IPS-18c (cell line): Measurements from ENCODE around the gene BUD13.

ENCODE experiments used
- H3K4me3 ChIP-seq: 2 replicates; pipeline ENCODE4 v1.7.0; 2013; ENCODE audit warnings: low read depth, mild to moderate bottlenecking, low read length, moderate library complexity; ENCODE audit not compliant: insufficient read depth
- H3K9me3 ChIP-seq: one replicate; pipeline ENCODE4 v1.6.1; 2013; ENCODE audit warnings: mild to moderate bottlenecking, low read length, moderate library complexity; ENCODE audit not compliant: control insufficient read depth, insufficient read depth

Gene BUD13

DNA sequence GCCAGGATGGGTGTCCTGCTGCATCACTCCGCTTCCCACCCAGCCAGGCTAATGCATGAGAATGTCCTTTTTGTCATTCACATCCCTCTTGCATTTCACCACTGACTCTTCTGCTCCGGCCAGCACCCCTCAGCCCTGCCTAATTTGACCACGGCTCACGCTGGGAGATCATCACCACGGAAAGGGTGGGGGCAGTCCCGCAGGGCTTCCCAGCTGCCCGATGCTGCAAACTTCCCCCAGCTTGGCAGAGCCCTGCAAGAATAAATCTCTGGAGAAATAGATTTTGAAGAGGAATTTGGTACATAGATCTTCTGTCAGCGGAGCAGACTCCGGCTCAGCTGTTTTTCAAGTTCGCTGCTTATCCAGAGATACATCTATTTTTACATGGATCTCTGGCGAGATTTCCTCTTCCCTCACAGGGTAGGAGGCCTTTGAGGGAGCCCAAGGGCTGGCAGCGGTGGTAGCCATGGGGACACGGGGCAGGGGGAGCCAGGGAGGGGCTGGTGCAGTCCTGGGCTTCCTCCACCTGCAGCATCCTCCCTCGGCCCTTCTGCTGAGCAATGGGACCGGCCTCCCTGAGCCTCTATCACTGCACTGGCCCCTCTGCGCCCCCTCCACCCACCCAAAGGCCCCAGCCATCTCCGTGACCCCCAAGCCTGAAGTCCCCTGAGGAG is 62.6 kb downstream of the BUD13 start:
- Histone ChIP-seq H3K4me3 (no peak overlapping the region), H3K9me3 (no peaks in the 10 kb centered on the region)

DNA sequence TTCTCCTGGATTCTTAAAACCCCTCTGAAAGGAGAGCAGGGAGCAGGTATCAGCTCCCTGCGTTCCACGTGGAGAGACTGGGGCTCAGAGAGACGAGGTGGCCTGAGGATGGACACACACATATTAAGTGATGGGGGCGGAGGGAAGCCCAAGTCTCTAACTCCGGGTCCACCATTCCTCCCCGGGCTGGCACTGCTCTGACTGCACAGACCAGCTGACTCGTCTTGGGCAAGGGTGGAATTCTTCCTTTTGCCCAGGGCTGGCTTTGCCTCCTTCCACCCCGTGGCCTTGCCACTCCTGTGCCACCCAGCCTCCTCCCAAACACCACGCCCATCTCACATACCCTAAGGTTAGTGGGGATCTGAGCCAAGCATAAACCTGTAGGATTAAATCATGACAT is 65.0 kb downstream of the BUD13 start:
- H3K9me3 ChIP-seq, result no peaks in the 10 kb centered on the region
- H3K4me3 ChIP-seq, result no peak overlapping the region

DNA sequence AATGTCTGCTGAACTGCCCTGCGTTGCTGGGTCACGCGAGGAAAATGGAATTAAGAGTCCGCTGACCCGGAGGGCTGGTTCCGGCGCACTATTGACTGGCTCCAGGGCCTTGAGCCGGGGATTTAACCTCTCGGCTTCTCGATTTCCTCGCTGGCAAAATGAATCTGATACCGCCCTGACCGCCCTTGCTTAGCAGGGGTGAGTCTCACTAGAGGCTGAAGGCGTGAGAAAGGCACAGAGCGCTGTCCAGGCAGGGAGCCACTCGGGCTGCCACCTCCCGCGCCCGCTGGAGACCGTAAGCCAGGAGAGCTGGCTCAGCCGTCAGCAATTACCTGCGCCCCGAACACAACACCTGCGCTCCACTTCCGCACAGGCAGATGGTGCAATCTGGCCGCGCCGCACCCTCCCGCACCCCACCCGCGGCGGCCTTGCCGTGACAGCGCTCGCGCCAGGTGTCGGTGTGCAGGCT is 65.6 kb downstream of the BUD13 start:
- no peaks in the 10 kb centered on the region for H3K9me3 ChIP-seq
- no peak overlapping the region for H3K4me3 ChIP-seq

DNA sequence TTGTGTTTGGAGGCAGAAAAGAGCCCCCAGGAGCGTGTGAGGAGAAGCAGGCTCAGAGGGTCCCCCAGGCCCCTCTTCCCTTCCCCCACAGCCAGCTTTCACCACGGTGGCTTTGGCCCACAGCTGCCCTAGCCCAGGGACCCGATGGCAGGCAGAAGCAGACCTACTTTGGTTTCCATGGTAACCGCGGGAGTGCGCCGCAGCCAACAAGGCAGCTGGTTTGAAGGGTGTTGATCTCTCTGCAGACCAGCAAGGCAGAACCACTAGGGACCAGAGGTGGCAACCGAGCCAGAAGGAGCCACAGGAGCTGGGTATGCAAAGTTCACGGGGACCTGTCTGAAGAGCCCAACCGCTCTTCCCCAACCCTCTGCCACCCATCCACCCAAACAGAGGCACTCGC is 69.4 kb downstream of the BUD13 start:
- Histone ChIP-seq H3K9me3 (no peaks in the 10 kb centered on the region), H3K4me3 (no peak overlapping the region)

DNA sequence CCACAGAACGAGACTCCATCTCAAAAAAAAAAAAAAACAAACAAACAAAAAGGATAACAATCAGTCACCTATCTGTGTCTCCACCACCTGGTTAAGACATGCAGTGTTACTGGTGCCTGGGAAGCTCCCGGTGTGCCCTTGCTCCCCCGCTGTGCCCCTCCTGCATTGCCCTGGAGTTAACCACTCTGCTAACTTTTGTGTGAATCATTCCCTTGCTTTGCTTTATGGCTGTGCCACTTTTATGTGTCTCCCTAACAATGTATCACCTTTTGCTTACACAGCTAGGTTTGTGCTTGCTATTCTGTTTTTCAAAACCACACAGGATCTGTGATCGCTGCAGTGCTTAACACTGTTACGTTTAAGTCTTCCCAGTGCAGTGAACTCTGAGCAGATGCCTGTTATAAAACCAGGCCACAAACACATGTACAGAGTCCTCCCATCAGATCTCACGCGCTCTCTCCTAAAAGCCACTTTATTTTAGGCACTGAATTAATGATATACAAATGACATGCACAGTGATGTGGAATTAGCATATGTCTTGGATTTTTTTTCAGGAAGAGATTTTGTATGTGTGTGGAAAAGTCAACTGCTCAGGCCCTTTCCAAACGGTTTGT is 69.9 kb downstream of the BUD13 start:
- Histone ChIP-seq H3K9me3 (no peaks in the 10 kb centered on the region), H3K4me3 (no peak overlapping the region)

DNA sequence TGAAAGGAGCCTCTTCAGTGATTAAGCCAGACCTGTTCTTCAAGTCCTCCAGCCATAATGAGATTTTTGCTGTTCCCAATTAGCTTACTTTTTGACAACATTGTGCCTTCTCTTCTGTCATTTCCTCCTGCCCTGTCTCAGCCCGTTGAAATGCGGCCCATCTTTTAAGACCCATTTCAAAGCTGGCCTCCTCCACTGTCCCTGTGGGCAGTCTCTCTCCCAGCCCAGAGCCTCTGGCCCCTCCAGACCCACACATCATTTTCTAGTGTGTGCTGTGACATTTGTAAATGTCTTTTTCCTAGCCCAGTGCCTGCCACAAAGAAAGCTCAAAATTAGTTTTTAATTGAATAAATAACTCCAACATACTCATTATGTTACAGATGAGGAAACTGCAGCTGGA is 70.9 kb downstream of the BUD13 start:
- Histone ChIP-seq H3K9me3 (no peaks in the 10 kb centered on the region), H3K4me3 (no peak overlapping the region)

DNA sequence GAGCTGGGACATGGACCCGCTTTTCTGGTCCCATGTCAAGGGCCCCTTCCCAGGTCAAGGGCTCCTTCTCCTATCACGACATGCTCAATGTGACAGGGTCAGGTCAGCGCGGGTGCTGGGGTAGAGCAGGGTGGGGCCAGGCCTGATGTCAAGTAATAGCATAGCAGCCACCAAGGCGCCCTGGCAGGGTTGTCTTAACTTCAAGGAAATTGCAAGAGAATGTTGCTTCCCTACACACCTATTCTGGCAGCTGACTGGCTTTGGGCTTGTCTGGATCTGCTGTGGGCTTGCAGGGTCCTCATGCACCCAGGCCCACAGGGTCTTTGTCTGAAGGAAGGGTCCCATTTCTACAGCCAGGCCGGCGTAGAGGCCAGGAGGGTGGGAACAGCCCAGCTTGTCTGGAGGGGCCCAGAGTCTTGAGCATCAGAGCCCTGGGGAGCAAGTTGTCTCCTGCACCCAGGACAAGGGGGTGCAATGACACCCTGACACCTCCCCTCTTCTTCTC is 71.4 kb downstream of the BUD13 start:
- no peaks in the 10 kb centered on the region for H3K9me3 ChIP-seq
- H3K4me3 ChIP-seq, result no peak overlapping the region

DNA sequence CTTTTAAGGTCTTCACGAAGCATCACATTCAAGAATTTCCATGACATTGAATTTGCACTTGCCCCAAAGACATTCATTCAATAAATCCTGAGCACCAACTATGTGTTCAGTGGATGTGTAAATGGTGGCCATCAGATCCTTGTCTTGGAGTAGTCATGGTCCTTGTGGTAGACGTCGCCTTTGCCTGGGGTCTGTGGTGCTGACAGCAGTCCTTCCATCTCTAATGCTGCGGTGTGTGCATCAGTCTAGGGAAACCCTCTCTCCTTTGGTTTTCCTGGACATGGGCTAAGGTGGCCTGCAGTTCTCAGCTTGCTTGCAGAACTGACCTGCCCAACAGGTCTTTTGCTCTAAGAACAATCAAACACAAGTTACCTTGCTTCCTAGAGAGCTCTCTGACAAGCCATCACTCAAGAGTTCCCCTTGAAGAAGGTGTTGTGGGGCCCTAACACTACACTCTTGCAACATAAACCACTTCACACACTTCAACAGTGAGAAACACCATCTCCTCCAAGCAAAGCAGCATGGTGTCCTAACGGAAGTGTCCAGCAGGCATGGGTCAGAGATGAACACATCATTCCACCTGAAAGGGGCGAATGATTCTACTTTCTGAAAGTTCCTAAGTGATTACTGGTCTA is 72.1 kb downstream of the BUD13 start:
- Histone ChIP-seq H3K9me3 (no peaks in the 10 kb centered on the region), H3K4me3 (no peak overlapping the region)
